HEK293T (cell line): Measurements from ENCODE around the gene ARHGAP23.

ENCODE experiments used
- CTCF ChIA-PET: fragments of 350-600 bp; formaldehyde crosslinking; extraction: SDS; loops from one replicate; lab custom pipeline; 2021; ENCODE audit warnings: antibody characterized with exemption, inconsistent platforms; lab: Yijun Ruan, JAX
- POLR2A ChIA-PET: fragments of 350-600 bp; formaldehyde crosslinking; extraction: SDS; loops from one replicate; lab custom pipeline; 2020; ENCODE audit warnings: antibody characterized with exemption, inconsistent platforms; lab: Yijun Ruan, JAX
- DNase-seq: peaks from one replicate; pipeline ENCODE4 v3.0.0; 2012; ENCODE audit warnings: mixed read lengths; ENCODE audit errors: extremely low spot score
- ARNT ChIP-seq: fragments of 450-650 bp; IDR thresholded peaks from 2 replicates; pipeline ENCODE4 v1.6.1; 2017; ENCODE audit warnings: mild to moderate bottlenecking
- BHLHE40 ChIP-seq: fragments of 450-650 bp; IDR thresholded peaks from 2 replicates; pipeline ENCODE4 v1.6.1; 2016; ENCODE audit warnings: mild to moderate bottlenecking, moderate library complexity, borderline replicate concordance
- CTBP1 ChIP-seq: fragments of 450-650 bp; IDR thresholded peaks from 2 replicates; pipeline ENCODE4 v1.6.1; 2016; ENCODE audit warnings: borderline replicate concordance
- ELF4 ChIP-seq: fragments of 450-650 bp; IDR thresholded peaks from 2 replicates; pipeline ENCODE4 v1.6.1; 2017; ENCODE audit warnings: antibody characterized with exemption
- FOXA1 ChIP-seq: fragments of 450-650 bp; IDR thresholded peaks from 2 replicates; pipeline ENCODE4 v1.6.1; 2016; ENCODE audit warnings: mild to moderate bottlenecking
- FOXK2 ChIP-seq: fragments of 450-650 bp; IDR thresholded peaks from 2 replicates; pipeline ENCODE4 v1.6.1; 2016; ENCODE audit warnings: mild to moderate bottlenecking
- FOXM1 ChIP-seq: fragments of 450-650 bp; IDR thresholded peaks from 2 replicates; pipeline ENCODE4 v1.6.1; 2017; ENCODE audit warnings: mild to moderate bottlenecking, borderline replicate concordance
- HDGF ChIP-seq: fragments of 450-650 bp; IDR thresholded peaks from 2 replicates; pipeline ENCODE4 v1.6.1; 2017; ENCODE audit warnings: antibody characterized with exemption, borderline replicate concordance
- L3MBTL2 ChIP-seq: fragments of 450-650 bp; conservative IDR thresholded peaks from 2 replicates; pipeline ENCODE4 v1.6.1; 2016; ENCODE audit warnings: mild to moderate bottlenecking
- LEF1 ChIP-seq: fragments of 450-650 bp; IDR thresholded peaks from 2 replicates; pipeline ENCODE4 v1.6.1; 2017; ENCODE audit warnings: mild to moderate bottlenecking, borderline replicate concordance
- NFRKB ChIP-seq: fragments of 450-650 bp; IDR thresholded peaks from 2 replicates; pipeline ENCODE4 v1.6.1; 2016; ENCODE audit warnings: mild to moderate bottlenecking, moderate library complexity
- SP1 ChIP-seq: fragments of 450-650 bp; IDR thresholded peaks from 2 replicates; pipeline ENCODE4 v1.6.1; 2017
- SUZ12 ChIP-seq: fragments of 450-650 bp; IDR thresholded peaks from 2 replicates; pipeline ENCODE4 v1.6.1; 2016; ENCODE audit warnings: mild to moderate bottlenecking
- TARDBP ChIP-seq: fragments of 450-650 bp; IDR thresholded peaks from 2 replicates; pipeline ENCODE4 v1.6.1; 2016
- ZNF384 ChIP-seq: fragments of 450-650 bp; IDR thresholded peaks from 2 replicates; pipeline ENCODE4 v1.6.1; 2016
- TF ChIP-seq, protein P1 (sequence below): fragments of 450-650 bp; IDR thresholded peaks from 2 replicates; pipeline ENCODE4 v1.6.1; 2016

Gene ARHGAP23

DNA sequence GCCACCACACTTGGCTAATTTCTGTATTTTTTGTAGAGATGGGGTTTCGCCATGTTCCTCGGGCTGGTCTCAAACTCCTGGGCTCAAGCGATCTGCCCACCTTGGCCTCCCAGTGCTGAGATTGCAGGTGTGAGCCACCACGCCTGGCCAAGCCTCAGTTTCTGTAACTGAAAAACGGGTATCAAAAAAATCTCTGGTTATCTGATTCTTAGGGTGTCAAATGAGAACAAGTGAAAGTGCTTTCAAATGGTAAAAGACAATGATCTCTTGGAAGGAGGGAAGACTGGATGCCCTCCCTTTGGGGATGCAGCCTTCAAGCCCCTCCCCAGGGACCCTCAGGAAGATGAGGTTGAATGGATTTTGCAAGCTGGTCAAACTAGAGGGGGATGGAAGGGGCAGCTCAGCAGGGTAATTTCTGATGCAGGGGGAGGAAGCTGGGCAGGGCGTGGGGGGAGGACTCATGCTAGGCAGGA lies 22.3 kb downstream of the ARHGAP23 start:
- DNase-seq = no peak
- no peak for TF ChIP-seq FOXM1
- TF ChIP-seq, protein P1, sequence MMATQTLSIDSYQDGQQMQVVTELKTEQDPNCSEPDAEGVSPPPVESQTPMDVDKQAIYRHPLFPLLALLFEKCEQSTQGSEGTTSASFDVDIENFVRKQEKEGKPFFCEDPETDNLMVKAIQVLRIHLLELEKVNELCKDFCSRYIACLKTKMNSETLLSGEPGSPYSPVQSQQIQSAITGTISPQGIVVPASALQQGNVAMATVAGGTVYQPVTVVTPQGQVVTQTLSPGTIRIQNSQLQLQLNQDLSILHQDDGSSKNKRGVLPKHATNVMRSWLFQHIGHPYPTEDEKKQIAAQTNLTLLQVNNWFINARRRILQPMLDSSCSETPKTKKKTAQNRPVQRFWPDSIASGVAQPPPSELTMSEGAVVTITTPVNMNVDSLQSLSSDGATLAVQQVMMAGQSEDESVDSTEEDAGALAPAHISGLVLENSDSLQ = no peak
- no peak for TF ChIP-seq SP1
- TF ChIP-seq FOXK2 = no peak
- no peak for TF ChIP-seq BHLHE40
- no peak for TF ChIP-seq ELF4
- TF ChIP-seq HDGF = no peak
- no peak for TF ChIP-seq NFRKB
- no peak for TF ChIP-seq ARNT
- no peak for TF ChIP-seq FOXA1
- TF ChIP-seq TARDBP = no peak
- CTCF ChIA-PET = no interaction called here
- POLR2A ChIA-PET = no interaction called here

DNA sequence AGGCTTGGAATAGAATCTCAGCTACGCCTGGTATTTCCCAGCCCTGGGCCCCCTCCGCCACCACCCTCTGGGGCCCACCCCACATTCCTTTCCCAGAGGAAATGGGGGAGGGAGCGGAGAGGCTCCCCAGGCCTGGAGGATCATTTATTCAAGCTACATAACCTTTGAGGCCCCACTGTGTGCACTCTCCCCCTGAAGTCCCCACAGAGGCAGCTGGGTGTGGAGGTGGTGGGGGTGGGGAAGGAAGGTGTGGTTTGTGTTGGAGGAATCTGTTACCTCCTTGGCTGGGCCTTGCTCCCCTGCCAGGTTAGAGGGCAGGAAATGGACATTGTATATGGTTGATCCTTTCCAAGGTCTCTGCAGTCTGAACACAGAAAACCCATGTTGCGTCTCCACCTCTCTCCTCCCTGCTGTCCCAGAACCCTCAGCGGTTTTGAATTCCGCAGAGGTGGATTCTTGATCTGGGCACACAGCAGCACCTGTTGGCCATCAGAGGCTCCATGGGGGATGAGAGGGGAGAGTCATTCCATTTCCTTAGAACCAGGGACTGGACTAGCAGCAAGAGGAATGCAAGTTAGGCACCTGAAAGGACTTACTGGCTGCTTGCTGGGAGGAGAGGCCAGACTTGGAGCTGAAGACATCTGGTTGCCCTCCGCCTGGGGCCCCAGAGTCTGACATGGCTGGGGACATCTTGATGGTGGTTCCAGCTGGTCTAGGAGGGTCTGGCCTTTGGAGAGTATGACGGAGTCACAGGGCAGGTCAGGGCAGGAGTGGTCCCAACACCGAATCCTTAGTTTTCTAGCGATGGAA lies 23.0 kb downstream of the ARHGAP23 start:
- DNase-seq = no peak
- ChIA-PET CTCF (no interaction called here), POLR2A (no interaction called here)
- TF ChIP-seq NFRKB (no peak), HDGF (no peak), FOXA1 (no peak), CTBP1 (no peak), FOXM1 (no peak), ARNT (no peak), L3MBTL2 (no peak), SP1 (no peak), ELF4 (no peak), ZNF384 (no peak)

DNA sequence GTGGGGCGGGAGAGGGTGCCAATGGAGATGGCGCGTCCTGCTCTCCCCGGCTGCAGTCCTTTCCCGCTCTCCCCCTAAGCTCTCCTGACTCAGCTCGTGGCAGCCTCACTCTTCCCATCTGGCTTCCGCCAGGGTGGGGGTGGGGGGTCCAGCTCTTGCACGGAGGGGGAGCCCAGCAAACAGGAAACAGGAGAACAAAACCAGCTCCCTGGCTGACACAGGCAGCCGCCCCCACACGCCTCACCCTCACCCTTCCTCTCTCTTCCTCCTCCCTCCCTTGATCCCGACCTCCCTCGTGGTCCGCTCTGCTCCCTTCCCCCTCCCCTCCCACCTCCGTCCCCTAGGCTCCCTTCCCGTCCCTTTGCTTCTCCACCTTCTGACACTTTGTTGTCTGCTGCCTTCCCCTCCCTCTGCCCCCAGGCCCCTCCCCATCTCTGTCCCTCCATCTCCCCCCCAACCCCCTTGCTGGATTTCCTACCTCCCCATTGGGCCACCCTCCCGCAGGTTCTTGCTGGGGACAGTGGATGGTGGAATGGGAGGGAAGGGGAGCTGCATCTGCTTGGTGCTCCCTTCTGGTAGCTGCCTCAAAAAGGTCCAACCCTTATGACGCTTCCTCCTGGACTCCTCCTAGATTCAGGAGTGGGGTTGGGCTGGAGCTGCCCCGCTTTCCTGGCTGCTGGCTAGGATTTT lies 23.7 kb downstream of the ARHGAP23 start:
- POLR2A ChIA-PET = no interaction called here
- CTCF ChIA-PET = no interaction called here
- no peak for TF ChIP-seq TARDBP
- no peak for TF ChIP-seq SP1
- TF ChIP-seq FOXM1 = no peak
- no peak for TF ChIP-seq ARNT
- no peak for TF ChIP-seq FOXK2
- no peak for TF ChIP-seq SUZ12
- TF ChIP-seq FOXA1 = no peak
- no peak for TF ChIP-seq ZNF384
- no peak for DNase-seq

DNA sequence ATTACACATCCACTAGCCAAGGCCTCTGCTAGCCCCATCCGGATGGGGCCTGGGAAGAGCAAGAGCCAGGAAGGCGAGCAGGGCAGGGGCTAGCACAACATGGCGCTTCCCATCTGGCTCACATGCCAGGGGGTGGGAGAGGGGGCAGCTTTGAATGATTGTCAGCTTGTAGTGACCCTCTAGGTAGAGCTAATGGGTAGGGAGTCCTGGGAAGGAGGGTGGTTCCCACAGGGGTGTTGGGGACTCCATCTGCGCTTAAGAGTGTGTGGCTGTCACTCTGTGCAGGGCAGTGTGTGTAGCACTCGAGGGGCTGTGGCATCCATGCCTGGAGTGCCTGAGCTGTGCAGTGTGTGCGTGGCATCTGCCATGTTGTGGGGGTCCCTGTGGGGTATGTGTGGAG lies 24.5 kb downstream of the ARHGAP23 start:
- DNase-seq = no peak
- ChIA-PET CTCF (interaction anchor here (0.5 kb wide), 1 partner anchor 15 kb away, joined by 5 read pairs; no protein-coding TSS in a partner anchor), POLR2A (no interaction called here)
- TF ChIP-seq ZNF384 (no peak), HDGF (no peak), FOXA1 (no peak), TARDBP (no peak), LEF1 (no peak), SUZ12 (no peak), ARNT (no peak), NFRKB (no peak), BHLHE40 (no peak), SP1 (no peak), ELF4 (no peak), FOXK2 (no peak), CTBP1 (no peak), FOXM1 (no peak), L3MBTL2 (no peak)
- TF ChIP-seq, protein P1 = no peak

DNA sequence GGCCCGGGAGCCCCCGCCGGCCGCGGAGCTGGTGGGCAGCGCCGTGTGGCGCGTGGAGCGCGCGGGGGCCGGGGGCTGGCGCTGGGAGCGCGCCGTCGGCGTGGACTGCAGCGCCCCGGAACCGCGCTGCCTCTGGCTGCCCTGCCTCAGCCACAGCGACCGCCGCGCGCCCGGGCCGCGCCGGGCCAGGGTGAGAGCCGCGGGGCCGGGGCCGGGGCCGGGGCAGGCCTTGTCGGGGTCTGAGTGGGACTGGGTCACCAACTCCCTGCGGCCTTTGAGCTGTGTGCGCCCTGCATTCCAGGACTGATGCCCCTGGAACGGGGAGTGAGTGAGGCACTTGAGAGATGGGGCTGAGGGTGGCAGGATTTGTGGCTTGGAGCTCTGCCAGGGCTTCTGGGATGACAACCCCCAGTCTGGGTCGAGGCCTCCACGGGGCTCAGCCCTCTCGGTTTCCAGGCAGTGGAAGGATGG lies 25.7 kb downstream of the ARHGAP23 start:
- DNase-seq = no peak
- POLR2A ChIA-PET = no interaction called here
- CTCF ChIA-PET = no interaction called here
- no peak for TF ChIP-seq ZNF384

DNA sequence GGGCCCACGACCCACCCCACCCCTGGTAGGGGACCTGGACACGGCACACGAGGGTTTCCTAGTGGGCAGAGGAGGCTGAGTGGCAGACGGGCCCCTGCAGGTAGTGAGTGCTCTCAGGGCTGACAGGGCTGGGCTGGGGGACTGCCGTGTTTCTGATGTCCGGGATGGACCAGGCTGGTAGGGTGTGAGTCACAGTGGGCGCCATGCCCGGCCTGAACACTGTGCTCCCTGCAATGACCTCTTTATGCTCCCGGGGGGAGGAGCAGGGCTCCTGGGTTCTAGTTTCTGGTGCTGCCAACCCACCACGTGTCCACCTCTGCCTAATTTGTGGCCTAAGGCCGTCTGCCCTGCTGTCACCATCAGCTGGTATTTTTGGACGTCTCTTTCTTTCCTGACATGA lies 26.3 kb downstream of the ARHGAP23 start:
- ChIA-PET POLR2A (no interaction called here), CTCF (interaction anchor here (0.9 kb wide), 1 partner anchor 210 kb away, joined by 4 read pairs; no protein-coding TSS in a partner anchor)
- no peak for DNase-seq
- TF ChIP-seq FOXM1 = no peak
- TF ChIP-seq CTBP1 = no peak
